Hepatocyte (in vitro differentiated cells): ENCODE measurements around the gene ALPP. TPM values are rescaled to one million over a fixed set of nuclear protein-coding genes. Genes with fewer than 3 reads are reported as not detected.
A peak's percentile ranks its signal among the peaks of the same experiment; 100 is the strongest.
"Not testable (repeated sequence)": the region's sequence is repeated elsewhere in the genome, so short reads cannot be mapped to it uniquely, and the experiment has no call there.

ENCODE experiments used
- DNase-seq: peaks from one replicate; pipeline ENCODE4 v3.0.0-alpha.2; 2016; ENCODE audit warnings: low spot score
- H2AFZ ChIP-seq: fragments of 200-600 bp; sonication (generic); 2 replicates; pipeline ENCODE4 v1.6.0; 2016; ENCODE audit warnings: antibody characterized with exemption, mild to moderate bottlenecking
- H3K27ac ChIP-seq: fragments of 200-600 bp; sonication (generic); 2 replicates; pipeline ENCODE4 v1.5.1; 2016; ENCODE audit warnings: mild to moderate bottlenecking
- H3K27me3 ChIP-seq: fragments of 200-600 bp; sonication (generic); 2 replicates; pipeline ENCODE4 v1.6.1; 2016
- H3K36me3 ChIP-seq: fragments of 200-600 bp; sonication (generic); replicated peaks from 2 replicates; pipeline ENCODE4 v1.5.1; 2016; ENCODE audit warnings: low read depth; ENCODE audit not compliant: insufficient read depth
- H3K4me1 ChIP-seq: fragments of 200-600 bp; sonication (generic); 2 replicates; pipeline ENCODE4 v1.5.1; 2016; ENCODE audit warnings: mild to moderate bottlenecking, moderate library complexity; ENCODE audit not compliant: insufficient read depth
- H3K4me2 ChIP-seq: fragments of 200-600 bp; sonication (generic); 2 replicates; pipeline ENCODE4 v1.6.0; 2016
- H3K4me3 ChIP-seq: fragments of 200-600 bp; sonication (generic); 2 replicates; pipeline ENCODE4 v1.5.1; 2016; ENCODE audit warnings: mild to moderate bottlenecking
- H3K79me2 ChIP-seq: fragments of 200-600 bp; sonication (generic); 2 replicates; pipeline ENCODE4 v1.6.0; 2017; ENCODE audit warnings: mild to moderate bottlenecking
- H3K9me2 ChIP-seq: fragments of 200-600 bp; sonication (generic); replicated peaks from 2 replicates; pipeline ENCODE4 v1.6.0; 2017; ENCODE audit warnings: mild to moderate bottlenecking; ENCODE audit not compliant: insufficient read depth
- H3K9me3 ChIP-seq: fragments of 200-600 bp; sonication (generic); 2 replicates; pipeline ENCODE4 v1.5.1; 2016; ENCODE audit warnings: low read depth, mild to moderate bottlenecking
- H4K20me1 ChIP-seq: fragments of 200-600 bp; sonication (generic); 2 replicates; pipeline ENCODE4 v1.6.0; 2016; ENCODE audit warnings: mild to moderate bottlenecking; ENCODE audit not compliant: insufficient read depth, poor library complexity, severe bottlenecking
- EZH2 ChIP-seq: fragments of 200-600 bp; sonication (generic); IDR thresholded peaks from 2 replicates; pipeline ENCODE4 v1.6.1; 2016; ENCODE audit warnings: antibody characterized with exemption, mild to moderate bottlenecking, borderline replicate concordance
- EZH2phosphoT487 ChIP-seq: fragments of 200-600 bp; sonication (generic); IDR thresholded peaks from one replicate; pipeline ENCODE4 v1.6.1; 2018; ENCODE audit warnings: antibody characterized with exemption, mild to moderate bottlenecking, low read depth, moderate library complexity; ENCODE audit not compliant: unreplicated experiment, severe bottlenecking
- WGBS: methylation state at CpG from one replicate; pipeline ENCODE4 v1.1.6; 2016; ENCODE audit warnings: low lambda C conversion rate; ENCODE audit errors: missing lambda C conversion rate; 5-methylcytosine and 5-hydroxymethylcytosine counted together
- polyA plus RNA-seq: library from polyadenylated mRNA; unstranded; fragments of >200 nt; fragmentation: Nextera tagmentation; extraction: Ambion mirVana; gene quantifications from 2 replicates; pipeline ENCODE4 v1.2.1, GENCODE V29; 2016
- total RNA-seq: library from RNA; depleted of rRNA; stranded (reverse); fragments of >200 nt; gene quantifications from 2 replicates; pipeline ENCODE4 v1.2.3, GENCODE V29; 2014
- TF ChIP-seq, protein P1 (sequence below): fragments of 200-600 bp; sonication (generic); IDR thresholded peaks from 2 replicates; pipeline ENCODE4 v1.5.1; 2016; ENCODE audit warnings: antibody characterized with exemption, mild to moderate bottlenecking; ENCODE audit not compliant: poor library complexity

Gene ALPP
- total and polyA plus RNA-seq, 2 experiments from 2014 or later = 1.2 to 6.5 TPM

DNA sequence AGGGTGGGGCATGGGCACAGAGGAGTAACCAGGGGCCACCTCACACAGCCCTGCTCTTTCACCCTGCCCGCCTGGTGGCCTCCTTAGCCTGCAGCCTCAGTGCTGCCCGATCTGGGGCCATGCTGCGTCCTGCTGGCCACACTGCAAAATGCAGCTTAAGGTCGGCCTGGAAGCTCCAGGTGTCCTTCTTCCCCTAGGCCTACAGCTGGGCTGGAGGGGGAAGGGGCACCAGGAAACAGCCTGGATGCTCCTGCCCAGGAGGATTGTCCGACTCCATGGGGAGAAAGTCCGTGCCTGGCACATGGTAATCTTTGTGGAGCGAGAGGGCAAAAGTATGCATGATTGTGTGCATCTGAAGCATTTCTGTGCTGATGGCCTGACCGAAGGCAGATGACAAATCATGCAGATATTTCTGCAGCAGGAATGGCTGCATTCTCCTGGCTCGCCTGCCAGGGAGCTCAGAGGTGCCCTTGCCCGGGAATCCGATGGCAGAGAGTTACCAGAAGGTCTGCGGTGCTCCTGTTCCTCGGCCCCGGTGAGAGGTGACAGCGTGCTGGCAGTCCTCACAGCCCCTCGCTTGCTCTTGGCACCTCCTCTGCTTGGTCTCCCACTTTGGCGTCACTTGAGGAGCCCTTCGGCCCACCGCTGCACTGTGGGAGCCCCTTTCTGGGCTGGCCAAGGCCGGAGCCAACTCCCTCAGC, 12.8 kb upstream of the ALPP start:
- Histone ChIP-seq H3K9me3 (no peaks in the 10 kb centered on the region), H3K9me2 (no peaks in the 10 kb centered on the region), H3K36me3 (no peaks in the 10 kb centered on the region), H2AFZ (no peak overlapping the region), H4K20me1 (no peaks in the 10 kb centered on the region), H3K79me2 (no peaks in the 10 kb centered on the region), H3K4me2 (no peak overlapping the region), H3K27ac (no peak overlapping the region), H3K27me3 (no peaks in the 10 kb centered on the region), H3K4me3 (no peak overlapping the region), H3K4me1 (peaks cover 3% of the 10 kb centered on the region)
- peak; percentile 63 for DNase-seq
- WGBS = 70% methylated on average over 20 of the region's 20 CpGs
- TF ChIP-seq, protein P1, sequence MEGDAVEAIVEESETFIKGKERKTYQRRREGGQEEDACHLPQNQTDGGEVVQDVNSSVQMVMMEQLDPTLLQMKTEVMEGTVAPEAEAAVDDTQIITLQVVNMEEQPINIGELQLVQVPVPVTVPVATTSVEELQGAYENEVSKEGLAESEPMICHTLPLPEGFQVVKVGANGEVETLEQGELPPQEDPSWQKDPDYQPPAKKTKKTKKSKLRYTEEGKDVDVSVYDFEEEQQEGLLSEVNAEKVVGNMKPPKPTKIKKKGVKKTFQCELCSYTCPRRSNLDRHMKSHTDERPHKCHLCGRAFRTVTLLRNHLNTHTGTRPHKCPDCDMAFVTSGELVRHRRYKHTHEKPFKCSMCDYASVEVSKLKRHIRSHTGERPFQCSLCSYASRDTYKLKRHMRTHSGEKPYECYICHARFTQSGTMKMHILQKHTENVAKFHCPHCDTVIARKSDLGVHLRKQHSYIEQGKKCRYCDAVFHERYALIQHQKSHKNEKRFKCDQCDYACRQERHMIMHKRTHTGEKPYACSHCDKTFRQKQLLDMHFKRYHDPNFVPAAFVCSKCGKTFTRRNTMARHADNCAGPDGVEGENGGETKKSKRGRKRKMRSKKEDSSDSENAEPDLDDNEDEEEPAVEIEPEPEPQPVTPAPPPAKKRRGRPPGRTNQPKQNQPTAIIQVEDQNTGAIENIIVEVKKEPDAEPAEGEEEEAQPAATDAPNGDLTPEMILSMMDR = peak; percentile 36
- TF ChIP-seq EZH2 = no peak
- no peak for TF ChIP-seq EZH2phosphoT487

DNA sequence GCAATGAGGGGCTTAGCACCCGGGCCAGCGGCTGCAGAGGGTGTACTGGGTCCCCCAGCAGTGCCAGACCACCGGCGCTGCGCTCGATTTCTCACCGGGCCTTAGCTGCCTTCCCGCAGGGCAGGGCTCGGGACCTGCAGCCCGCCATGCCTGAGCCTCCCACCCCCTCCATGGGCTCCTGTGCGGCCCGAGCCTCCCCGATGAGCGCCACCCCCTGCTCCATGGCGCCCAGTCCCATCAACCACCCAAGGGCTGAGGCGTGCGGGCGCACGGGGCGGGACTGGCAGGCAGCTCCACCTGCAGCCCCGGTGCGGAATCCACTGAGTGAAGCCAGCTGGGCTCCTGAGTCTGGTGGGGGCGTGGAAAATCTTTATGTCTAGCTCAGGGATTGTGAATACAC, 12.1 kb upstream of the ALPP start:
- H3K36me3 ChIP-seq = not testable (repeated sequence)
- 95% methylated on average over 18 of the region's 23 CpGs for WGBS

DNA sequence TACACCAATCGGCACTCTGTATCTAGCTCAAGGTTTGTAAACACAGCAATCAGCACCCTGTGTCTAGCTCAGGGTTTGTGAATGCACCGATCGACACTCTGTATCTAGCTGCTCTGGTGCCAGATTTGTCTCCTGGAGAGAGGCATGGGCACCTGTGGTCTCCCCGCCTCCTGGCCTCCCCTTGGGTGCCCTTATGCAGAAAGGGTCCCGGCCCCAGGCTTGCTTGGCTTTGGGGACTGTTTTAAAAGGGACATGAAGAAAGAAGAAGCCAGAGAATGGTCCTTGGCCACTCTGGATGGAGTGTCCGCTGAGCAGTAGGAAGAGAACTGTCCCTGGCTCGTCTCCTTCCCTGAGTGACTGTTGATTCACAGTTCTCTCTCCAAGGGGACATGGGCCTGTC, 11.5 kb upstream of the ALPP start:
- no peak for DNase-seq
- H3K9me2 ChIP-seq = no peaks in the 10 kb centered on the region
- no peaks in the 10 kb centered on the region for H3K27me3 ChIP-seq
- no peaks in the 10 kb centered on the region for H4K20me1 ChIP-seq
- H3K9me3 ChIP-seq = no peaks in the 10 kb centered on the region
- no peaks in the 10 kb centered on the region for H3K36me3 ChIP-seq
- H3K4me3 ChIP-seq = no peak overlapping the region
- no peak overlapping the region for H3K4me2 ChIP-seq
- no peak overlapping the region for H3K27ac ChIP-seq
- H3K79me2 ChIP-seq = no peaks in the 10 kb centered on the region
- H3K4me1 ChIP-seq = peaks cover 3% of the 10 kb centered on the region
- 76% methylated on average over 7 of the region's 7 CpGs for WGBS
- TF ChIP-seq, protein P1 = no peak
- TF ChIP-seq EZH2 = no peak
- TF ChIP-seq EZH2phosphoT487 = no peak
- H2AFZ ChIP-seq = no peak overlapping the region

More for the DNA sequence above, 12.1 kb upstream of the ALPP start:
- not testable (repeated sequence) for H3K4me1 ChIP-seq, H3K9me2 ChIP-seq, H3K4me2 ChIP-seq, H2AFZ ChIP-seq, H3K4me3 ChIP-seq, H3K9me3 ChIP-seq, H3K27ac ChIP-seq, H3K27me3 ChIP-seq, H3K79me2 ChIP-seq, H4K20me1 ChIP-seq, DNase-seq

DNA sequence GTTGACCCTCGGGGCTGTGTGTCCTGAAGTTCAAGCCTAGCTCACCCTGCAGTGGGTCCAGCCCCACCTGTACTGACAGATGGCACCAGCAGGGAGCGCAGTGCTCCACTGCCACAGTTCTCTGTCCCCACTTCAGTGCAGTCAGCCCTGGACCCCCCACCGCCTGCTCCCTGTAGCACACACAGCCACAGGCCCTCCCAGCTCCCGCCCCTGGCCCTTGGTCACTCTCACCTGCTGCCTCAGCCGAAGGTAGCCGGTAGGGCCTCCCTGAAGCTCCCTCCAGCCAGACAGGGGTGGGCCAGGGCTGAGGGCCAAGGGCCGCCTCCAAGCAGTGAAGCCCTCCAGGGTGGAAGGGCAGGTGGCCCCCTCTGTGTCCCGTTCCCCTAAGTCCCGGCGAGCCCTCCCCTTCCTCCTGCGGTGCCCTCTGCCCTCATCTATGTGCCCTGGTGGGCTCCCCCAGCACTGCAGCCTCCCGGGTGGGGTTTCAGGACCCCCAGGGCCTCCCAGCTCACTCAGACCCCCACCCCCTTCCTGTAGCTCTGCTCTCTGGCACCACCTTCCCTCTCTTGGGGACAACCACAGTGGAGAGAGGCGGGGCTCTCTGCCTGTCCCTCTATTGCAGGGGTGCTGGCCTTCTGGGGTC, 10.8 kb upstream of the ALPP start:
- WGBS = 80% methylated on average over 13 of the region's 13 CpGs

More for the DNA sequence above, 10.8 kb upstream of the ALPP start:
- no peaks in the 10 kb centered on the region for H3K9me3 ChIP-seq
- H4K20me1 ChIP-seq = no peaks in the 10 kb centered on the region
- H2AFZ ChIP-seq = no peak overlapping the region
- H3K4me1 ChIP-seq = peaks cover 3% of the 10 kb centered on the region
- H3K36me3 ChIP-seq = no peaks in the 10 kb centered on the region
- no peaks in the 10 kb centered on the region for H3K79me2 ChIP-seq
- H3K9me2 ChIP-seq = no peaks in the 10 kb centered on the region
- DNase-seq = no peak
- TF ChIP-seq EZH2phosphoT487 = no peak
- TF ChIP-seq EZH2 = no peak
- TF ChIP-seq, protein P1 = peak; percentile 15
- H3K27me3 ChIP-seq = no peaks in the 10 kb centered on the region
- no peak overlapping the region for H3K4me2 ChIP-seq
- no peak overlapping the region for H3K4me3 ChIP-seq
- no peak overlapping the region for H3K27ac ChIP-seq
